ENCODE results near the gene EFNA5. TPM values are rescaled to one million over a fixed set of nuclear protein-coding genes. Genes with fewer than 3 reads are reported as not detected.

Gene EFNA5
- polyA plus RNA-seq, 1 donor (not counting 4 experiments of a cell fraction or from before 2014, with no cell fraction given): 4.8 TPM

- no peak overlapping the region for H2AFZ ChIP-seq (ENCODE audit: control insufficient read depth, low read length)
- H3K9ac ChIP-seq (ENCODE audit: control insufficient read depth, extremely low read depth, insufficient read depth, low read length): no peak overlapping the region
- DNase-seq (ENCODE audit: low read depth, low spot score) (no peak), FAIRE-seq (no peak)
- no peak overlapping the region for H3K4me3 ChIP-seq (ENCODE audit: control insufficient read depth in 2 of 3, extremely low read depth in 1 of 3, insufficient read depth in 2 of 3, low read depth in 1 of 3, low read length in 3 of 3)
- H3K27ac ChIP-seq (ENCODE audit: control insufficient read depth, insufficient read depth, low read length): no peak overlapping the region
- no peaks in the 10 kb centered on the region for H3K36me3 ChIP-seq (ENCODE audit: control insufficient read depth in 2 of 2, extremely low read depth in 1 of 2, insufficient read depth in 2 of 2, low read length in 2 of 2)
- H4K20me1 ChIP-seq (ENCODE audit: control insufficient read depth, extremely low read depth, insufficient read depth, low read length): no peaks in the 10 kb centered on the region
- no peaks in the 10 kb centered on the region for H3K9me1 ChIP-seq (ENCODE audit: control insufficient read depth, extremely low read depth, insufficient read depth, low read length)
- H3K27me3 ChIP-seq (ENCODE audit: control insufficient read depth, extremely low read depth, insufficient read depth, low read length): no peaks in the 10 kb centered on the region
- TF ChIP-seq, protein P1, sequence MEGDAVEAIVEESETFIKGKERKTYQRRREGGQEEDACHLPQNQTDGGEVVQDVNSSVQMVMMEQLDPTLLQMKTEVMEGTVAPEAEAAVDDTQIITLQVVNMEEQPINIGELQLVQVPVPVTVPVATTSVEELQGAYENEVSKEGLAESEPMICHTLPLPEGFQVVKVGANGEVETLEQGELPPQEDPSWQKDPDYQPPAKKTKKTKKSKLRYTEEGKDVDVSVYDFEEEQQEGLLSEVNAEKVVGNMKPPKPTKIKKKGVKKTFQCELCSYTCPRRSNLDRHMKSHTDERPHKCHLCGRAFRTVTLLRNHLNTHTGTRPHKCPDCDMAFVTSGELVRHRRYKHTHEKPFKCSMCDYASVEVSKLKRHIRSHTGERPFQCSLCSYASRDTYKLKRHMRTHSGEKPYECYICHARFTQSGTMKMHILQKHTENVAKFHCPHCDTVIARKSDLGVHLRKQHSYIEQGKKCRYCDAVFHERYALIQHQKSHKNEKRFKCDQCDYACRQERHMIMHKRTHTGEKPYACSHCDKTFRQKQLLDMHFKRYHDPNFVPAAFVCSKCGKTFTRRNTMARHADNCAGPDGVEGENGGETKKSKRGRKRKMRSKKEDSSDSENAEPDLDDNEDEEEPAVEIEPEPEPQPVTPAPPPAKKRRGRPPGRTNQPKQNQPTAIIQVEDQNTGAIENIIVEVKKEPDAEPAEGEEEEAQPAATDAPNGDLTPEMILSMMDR (optimal IDR thresholded peaks at IDR 0.05 in 1 of 3, IDR thresholded peaks at IDR 0.05 in 1 of 3, conservative IDR thresholded peaks at IDR 0.05 in 1 of 3; ENCODE audit: extremely low read depth in 1 of 3, insufficient read depth in 2 of 3, low read length in 3 of 3): no peak
- TF ChIP-seq EZH2 (IDR thresholded peaks at IDR 0.05; ENCODE audit: low read length): no peak
- H3K4me2 ChIP-seq (ENCODE audit: control insufficient read depth, extremely low read depth, insufficient read depth, low read depth, low read length): no peak overlapping the region
- no peaks in the 10 kb centered on the region for H3K9me3 ChIP-seq (ENCODE audit: control insufficient read depth, low read depth, low read length)
- H3K4me1 ChIP-seq (ENCODE audit: control insufficient read depth, extremely low read depth, insufficient read depth, low read length): peaks cover 14% of the 10 kb centered on the region
- dilution Hi-C loops (cut with MboI; ENCODE audit: extremely low pct_ligation_motif_present, low sequenced_read_pairs): no loop called here
- H3K79me2 ChIP-seq (ENCODE audit: control insufficient read depth, insufficient read depth, low read length): peaks cover 11% of the 10 kb centered on the region
These were observed 124.0 kb downstream of the EFNA5 start for GRCh38 chr5:107546719-107547118.

- Histone ChIP-seq H3K9ac (ENCODE audit: control insufficient read depth, extremely low read depth, insufficient read depth, low read length) (no peak overlapping the region), H3K36me3 (ENCODE audit: control insufficient read depth in 2 of 2, extremely low read depth in 1 of 2, insufficient read depth in 2 of 2, low read length in 2 of 2) (no peaks in the 10 kb centered on the region), H2AFZ (ENCODE audit: control insufficient read depth, low read length) (no peak overlapping the region), H4K20me1 (ENCODE audit: control insufficient read depth, extremely low read depth, insufficient read depth, low read length) (no peaks in the 10 kb centered on the region), H3K9me1 (ENCODE audit: control insufficient read depth, extremely low read depth, insufficient read depth, low read length) (no peaks in the 10 kb centered on the region), H3K4me2 (ENCODE audit: control insufficient read depth, extremely low read depth, insufficient read depth, low read depth, low read length) (no peak overlapping the region), H3K27ac (ENCODE audit: control insufficient read depth, insufficient read depth, low read length) (no peak overlapping the region), H3K4me1 (ENCODE audit: control insufficient read depth, extremely low read depth, insufficient read depth, low read length) (peaks cover 14% of the 10 kb centered on the region), H3K9me3 (ENCODE audit: control insufficient read depth, low read depth, low read length) (no peaks in the 10 kb centered on the region), H3K4me3 (ENCODE audit: control insufficient read depth in 2 of 3, extremely low read depth in 1 of 3, insufficient read depth in 2 of 3, low read depth in 1 of 3, low read length in 3 of 3) (no peak overlapping the region), H3K27me3 (ENCODE audit: control insufficient read depth, extremely low read depth, insufficient read depth, low read length) (no peaks in the 10 kb centered on the region), H3K79me2 (ENCODE audit: control insufficient read depth, insufficient read depth, low read length) (peaks cover 5% of the 10 kb centered on the region)
- FAIRE-seq (no peak), DNase-seq (ENCODE audit: low read depth, low spot score) (no peak)
- no peak for TF ChIP-seq EZH2 (IDR thresholded peaks at IDR 0.05; ENCODE audit: low read length)
- TF ChIP-seq, protein P1 (optimal IDR thresholded peaks at IDR 0.05 in 1 of 3, IDR thresholded peaks at IDR 0.05 in 1 of 3, conservative IDR thresholded peaks at IDR 0.05 in 1 of 3; ENCODE audit: extremely low read depth in 1 of 3, insufficient read depth in 2 of 3, low read length in 3 of 3): no peak
- dilution Hi-C loops (cut with MboI; ENCODE audit: extremely low pct_ligation_motif_present, low sequenced_read_pairs): no loop called here
These were observed 125.3 kb downstream of the EFNA5 start for GRCh38 chr5:107545486-107545885.

All from keratinocyte (primary cell).